GM21723 (cell line): ENCODE measurements around the gene PKDCC.

ENCODE experiments used
- ATAC-seq: cut with Tn5 transposase; IDR thresholded peaks from one replicate; pipeline ENCODE4 v1.9.1; 2021; ENCODE audit warnings: mild to moderate bottlenecking, moderate library complexity; ENCODE audit not compliant: unreplicated experiment

Gene PKDCC

DNA sequence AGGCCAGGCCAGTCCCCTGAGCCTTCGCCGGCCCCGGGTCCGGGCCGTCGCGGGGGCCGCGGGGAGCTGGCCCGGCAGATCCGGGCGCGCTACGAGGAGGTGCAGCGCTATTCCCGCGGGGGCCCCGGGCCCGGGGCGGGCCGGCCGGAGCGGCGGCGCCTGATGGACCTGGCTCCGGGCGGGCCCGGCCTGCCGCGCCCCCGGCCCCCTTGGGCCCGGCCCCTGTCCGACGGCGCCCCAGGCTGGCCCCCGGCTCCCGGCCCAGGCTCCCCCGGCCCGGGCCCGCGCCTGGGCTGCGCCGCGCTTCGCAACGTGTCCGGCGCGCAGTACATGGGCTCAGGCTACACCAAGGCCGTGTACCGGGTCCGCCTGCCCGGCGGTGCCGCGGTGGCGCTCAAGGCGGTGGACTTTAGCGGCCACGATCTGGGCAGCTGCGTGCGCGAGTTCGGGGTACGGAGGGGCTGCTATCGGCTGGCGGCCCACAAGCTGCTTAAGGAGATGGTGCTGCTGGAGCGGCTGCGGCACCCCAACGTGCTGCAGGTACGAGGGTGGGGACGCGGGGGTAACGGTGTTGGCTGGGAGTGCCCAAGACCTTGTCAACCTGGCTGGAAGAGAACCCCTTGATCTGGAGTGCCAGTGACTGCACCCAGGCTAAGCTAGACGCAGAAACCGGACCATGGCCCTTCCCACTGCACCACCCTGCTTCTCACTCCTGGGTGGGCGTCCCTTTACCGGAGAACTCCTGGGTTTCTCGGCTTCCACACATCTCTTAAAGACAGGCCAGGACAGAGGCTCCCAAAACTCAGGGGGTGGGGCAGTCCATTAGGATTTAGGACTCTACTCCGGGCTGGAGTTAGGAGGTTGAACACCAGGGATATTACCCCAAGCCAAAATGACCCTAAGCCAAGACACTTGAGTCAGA, 739 bp downstream of the PKDCC start:
- no peak for ATAC-seq

DNA sequence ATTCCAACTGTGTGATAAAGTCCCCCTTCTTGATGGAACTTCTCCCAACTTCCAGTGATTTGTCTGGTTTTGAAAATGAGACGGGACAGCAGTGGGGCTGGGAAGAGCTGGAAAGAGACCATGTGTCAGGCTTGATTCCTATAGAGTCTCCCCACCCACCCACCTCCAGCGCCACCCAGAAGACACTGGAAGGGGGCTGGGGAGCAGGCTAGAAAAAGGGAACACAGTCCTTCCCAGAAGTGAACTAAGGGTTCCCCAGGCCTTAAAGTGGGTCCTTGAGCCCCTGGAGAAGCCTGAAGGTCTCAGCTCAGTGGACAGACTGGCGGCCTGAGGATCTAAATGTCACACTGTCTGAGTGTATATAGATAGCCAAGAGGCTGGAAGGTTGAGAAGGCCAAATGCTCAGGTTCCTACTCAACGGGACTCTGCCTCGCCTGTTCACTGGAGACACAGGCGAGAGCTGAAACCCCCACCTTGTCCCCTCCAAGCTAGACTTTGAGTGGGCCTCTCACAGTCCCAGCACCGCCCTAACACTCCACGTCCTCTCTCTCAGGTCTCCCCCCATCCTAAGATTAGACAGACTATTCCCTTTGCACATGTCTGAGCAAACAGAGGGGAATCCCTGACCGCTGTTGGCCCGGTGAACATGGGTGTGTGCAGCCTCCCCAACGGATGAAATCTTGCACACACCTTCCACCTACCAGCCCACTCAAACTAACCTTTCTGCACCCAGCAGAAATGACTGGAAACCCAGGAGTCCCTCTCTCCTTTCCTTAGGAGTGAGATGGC, 1.6 kb downstream of the PKDCC start:
- no peak for ATAC-seq

DNA sequence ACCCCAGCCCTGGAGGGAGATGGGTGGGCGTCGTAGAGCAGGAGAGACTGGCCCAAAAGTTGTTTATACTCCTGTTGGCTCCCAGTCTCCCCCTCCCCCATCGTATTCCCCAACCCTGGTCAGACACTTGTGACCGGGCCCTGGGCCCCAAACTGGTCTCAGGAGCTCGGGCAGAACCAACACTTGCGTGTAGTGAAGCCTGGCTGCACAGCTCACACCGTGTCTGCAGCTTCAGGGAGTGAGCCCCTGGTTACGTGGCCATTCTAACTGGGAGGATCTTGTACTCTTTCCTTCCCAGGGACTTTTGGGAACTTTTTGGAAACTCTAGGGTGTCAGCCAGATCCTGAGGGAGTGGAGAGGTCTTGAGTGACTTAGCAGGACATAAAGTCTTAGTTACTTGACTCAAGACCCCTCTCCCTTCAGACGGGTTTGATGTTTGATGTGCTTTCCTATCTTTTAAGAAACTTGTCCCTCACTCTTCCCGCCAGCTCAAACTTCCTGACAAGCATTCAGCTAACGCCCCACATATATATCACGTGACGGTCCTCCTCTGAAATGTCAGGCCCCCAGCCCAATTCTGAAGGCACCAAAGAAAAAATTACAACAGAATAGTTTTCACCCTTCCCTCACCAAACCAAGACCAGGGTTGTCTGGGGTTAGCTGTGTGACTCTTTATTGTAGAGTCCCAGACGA, 2.3 kb downstream of the PKDCC start:
- no peak for ATAC-seq

DNA sequence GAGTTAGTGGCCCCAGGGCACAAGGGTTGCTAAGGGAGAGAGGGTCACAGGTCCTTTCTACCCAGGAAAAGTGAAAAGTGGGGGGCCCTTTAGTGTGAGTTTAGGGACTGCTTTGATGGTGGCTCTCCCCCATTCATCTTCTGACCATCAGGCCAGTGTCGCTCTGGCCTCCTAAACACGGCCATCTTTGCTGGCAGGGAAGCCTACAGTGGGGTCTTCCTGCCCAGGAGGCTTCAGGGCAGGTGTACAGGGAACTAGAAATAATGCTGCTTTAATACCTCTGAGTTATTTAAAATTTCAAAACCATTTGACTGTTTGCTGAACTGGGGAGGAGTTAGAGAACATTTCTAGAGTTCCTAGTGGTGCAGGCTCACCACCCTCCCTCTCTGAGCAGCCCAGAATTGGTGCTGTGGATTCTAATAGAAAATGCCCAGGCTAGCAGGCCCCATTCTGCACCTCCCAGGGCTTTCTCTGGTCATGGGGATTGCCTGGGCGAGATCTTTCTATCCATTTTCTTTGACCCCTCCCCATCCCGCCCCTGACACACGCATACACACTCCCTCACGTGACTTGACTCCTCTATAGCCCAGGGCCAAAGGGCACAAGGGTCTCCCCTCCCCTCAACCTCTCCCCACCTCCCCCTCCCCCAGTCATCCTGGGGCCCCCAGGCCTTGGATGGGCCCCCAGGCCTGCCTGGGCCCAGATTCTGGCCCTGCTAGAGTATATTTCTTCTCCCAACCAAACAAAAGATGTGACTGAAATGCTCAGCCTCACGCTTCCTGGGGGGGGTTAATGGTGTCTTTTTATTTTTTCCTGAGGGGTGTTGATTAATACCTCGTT, 3.1 kb downstream of the PKDCC start:
- ATAC-seq, result no peak

DNA sequence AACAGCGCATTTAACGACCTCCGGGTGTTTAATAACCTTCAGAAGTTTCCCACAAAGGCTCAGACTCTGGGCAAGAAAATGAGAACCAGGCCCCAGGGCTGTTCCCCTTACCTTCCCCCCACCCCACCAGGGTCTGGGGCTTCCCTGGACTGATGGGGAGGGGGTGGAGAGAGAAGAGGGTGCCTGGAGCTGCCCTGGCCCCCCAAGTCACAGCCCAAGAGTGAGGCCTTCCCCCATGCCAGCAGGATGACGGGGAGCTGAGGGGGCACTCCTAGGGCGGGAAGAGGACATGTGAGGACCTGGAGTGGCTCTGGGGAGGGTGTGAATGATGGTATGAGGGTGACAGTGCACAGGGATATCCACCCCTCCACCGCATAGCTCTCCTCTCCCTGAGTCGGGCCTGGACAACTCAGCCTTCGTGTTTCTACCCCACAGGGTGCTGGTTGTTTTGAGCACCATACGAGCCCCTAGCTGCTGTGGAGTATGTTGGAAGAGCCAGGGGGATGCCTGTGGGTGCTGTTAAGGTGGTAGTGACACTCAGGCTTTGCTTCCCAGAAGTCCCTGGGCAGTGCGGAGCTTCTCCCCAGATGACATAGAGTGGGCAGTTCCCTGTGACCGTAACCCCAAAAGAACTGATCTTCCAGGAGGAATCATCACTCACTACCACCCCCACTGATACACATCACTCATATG, 3.9 kb downstream of the PKDCC start:
- ATAC-seq, result no peak

DNA sequence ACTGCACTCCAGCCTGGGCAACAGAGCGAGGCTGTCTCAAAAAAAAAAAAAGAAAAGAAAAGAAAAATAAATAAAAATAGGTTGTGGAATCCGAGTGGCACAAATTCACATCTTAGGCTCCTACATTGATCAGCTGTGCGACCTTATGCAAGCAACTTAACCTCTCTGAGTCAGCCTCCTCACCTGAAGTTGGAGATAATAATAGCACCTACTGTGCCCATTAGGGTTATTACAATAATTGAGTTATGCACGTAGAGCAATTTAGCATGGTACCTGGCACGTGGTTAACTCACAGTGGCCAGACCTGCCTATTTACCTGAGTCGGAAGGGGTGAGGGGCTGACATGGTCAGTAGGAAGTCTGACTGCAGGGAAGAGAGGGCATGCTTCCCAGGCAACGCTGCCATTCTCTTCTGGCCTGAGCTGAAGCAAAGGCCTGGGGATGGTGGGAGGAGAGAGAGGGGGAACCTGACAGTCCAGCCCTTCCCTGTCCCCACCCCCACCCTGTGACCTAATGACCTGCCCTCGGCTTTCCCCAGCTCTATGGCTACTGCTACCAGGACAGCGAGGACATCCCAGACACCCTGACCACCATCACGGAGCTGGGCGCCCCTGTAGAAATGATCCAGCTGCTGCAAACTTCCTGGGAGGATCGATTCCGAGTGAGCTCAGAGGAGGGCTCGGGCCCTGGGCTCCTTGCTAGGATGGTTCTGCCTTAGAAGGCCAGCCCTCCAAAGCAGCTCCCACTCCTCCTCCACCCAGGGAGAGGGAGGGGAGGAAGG, 5.1 kb downstream of the PKDCC start:
- ATAC-seq, result no peak

DNA sequence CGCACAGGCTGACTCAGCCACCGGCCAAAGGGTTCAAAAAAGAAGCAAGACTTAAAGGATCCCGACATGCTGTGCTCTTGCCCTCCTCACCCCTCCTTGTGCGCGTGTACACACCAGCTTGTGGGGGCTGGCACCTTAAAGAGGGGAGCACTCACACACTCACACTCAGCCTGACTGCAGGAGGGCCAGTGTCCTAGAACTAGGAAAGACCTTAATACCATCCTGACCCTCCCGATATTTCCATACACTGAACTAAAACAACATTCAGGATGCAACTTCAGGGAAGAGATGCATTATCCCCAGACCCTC, 5.6 kb downstream of the PKDCC start:
- ATAC-seq, result no peak

DNA sequence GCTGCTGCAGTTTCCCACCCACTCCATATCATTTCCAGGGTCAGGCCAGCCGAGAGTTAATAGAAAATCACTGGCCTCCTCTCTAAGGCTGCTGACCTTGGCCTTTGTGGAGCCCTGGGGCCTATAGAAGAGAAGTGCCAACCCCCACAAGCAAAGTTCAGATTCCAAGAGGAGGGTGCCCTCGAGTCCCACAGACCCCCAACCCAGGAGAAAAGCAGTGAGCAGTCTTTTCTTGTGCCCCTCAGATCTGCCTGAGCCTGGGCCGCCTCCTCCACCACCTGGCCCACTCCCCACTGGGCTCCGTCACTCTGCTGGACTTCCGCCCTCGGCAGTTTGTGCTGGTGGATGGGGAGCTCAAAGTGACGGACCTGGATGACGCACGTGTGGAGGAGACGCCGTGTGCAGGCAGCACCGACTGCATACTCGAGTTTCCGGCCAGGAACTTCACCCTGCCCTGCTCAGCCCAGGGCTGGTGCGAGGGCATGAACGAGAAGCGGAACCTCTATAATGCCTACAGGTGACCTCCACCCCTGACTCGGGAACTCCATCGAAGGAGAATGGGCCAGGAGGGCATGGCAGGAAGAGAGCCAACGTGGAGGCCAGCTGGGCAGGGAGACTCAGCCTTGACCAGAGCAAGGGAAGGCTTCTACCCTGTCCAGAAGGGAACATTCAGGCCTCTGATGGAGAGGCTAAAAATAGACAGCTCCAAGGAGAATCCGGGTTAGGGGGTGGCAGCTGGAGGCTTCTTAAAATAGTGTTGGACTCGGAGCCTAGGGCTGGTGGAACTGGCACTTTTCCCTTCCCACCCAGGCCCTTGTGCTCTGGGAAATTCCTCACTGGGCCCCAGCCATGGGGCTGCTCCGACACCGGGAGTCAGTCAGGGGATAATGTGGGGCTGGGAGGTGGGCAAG, 6.2 kb downstream of the PKDCC start:
- no peak for ATAC-seq

DNA sequence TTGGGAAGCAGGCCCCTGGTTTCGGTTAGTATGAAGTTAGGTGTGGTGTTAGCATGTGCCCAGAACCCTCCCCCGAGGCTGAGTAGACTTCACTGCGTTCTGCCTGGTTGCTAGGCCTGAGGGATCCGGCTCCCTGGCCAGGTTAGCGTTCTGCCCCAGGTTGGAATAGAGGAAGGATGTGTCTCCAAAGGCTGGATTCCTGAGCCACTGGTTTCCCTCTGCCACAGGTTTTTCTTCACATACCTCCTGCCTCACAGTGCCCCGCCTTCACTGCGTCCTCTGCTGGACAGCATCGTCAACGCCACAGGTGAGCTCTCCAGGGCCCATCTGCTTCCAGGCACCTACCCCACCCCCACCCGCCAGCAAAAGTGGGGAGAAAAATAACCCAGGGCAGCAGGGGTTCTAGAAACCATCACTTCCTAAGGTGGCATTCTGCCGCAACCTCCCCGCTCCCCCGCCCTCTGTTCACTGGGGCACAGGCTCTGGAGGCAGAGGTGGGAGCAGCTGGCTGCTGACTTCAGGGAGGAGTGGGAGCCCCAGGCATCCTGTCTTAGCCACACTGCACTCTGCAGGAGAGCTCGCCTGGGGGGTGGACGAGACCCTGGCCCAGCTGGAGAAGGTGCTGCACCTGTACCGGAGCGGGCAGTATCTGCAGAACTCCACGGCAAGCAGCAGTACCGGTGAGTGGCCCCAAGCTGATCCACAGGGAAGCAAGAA, 7.1 kb downstream of the PKDCC start:
- ATAC-seq, result no peak

DNA sequence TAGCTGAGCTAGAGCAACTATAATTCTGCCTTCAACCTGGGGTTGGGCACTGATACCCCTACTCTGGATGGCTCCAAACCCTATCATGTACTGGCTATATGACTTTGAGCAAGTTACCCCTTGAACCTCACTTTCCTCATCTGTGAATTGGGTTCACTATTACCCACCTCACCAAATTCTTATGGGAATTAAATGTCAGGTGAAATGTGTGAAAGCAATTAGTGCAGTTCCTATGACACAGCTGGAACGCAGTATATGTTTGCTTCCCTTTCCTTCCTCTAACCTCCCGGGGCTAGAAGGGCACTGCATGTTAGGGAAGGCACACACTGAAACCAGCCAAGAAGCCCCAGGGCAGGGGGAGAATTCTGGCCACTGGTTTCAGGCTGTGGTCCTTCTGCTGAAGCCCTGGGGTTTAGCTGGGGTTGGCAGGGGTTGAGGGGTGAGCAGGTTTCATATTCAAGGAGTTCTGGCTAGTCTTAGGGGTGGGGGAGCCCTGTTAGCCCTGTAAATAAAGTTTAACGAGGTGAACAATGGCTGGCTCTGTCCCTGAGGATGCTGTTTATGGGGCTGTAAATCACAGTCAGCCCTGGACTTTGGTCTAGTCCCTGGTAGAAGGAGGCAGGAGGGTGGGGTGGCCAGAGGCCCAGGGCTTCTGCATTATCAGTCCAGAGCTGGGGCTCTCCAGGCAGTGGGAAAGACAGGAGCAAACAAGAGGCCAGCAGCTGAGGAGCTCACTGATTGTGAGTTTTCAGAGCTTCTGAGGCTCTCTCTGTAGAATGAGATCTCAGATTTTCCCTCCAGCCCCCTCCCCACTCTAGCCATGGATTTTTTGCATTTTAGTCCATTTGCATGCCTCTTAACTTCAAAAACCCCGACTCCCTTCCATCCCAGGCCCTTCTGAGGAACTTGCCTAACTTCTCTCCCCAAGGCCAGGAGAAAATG, 8.0 kb downstream of the PKDCC start:
- no peak for ATAC-seq

DNA sequence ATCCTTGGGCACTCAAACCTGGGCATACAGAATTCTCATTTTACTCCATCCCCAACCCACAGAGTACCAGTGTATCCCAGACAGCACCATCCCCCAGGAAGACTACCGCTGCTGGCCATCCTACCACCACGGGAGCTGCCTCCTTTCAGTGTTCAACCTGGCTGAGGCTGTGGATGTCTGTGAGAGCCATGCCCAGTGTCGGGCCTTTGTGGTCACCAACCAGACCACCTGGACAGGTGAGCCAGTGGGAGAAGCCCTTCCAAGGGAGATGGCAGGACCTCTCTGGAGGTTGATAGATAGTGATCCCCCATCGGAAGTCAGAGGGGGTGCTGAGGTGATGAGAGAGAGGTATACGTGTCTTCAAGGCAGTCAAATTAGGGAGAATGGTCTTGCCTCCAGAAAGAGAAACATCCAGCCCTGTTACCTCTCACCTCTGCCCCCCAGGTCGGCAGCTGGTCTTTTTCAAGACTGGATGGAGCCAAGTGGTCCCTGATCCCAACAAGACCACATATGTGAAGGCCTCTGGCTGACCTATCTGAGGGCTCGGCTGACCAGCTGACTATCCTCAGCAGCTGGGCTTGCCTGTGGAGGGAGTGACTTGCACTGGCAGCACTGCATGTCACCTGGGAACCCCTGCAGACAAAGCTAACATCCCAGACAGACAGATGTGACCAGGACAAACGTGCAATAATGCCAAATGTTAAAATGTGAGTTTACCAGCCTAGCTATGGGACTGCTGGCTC, 9.5 kb downstream of the PKDCC start:
- no peak for ATAC-seq

DNA sequence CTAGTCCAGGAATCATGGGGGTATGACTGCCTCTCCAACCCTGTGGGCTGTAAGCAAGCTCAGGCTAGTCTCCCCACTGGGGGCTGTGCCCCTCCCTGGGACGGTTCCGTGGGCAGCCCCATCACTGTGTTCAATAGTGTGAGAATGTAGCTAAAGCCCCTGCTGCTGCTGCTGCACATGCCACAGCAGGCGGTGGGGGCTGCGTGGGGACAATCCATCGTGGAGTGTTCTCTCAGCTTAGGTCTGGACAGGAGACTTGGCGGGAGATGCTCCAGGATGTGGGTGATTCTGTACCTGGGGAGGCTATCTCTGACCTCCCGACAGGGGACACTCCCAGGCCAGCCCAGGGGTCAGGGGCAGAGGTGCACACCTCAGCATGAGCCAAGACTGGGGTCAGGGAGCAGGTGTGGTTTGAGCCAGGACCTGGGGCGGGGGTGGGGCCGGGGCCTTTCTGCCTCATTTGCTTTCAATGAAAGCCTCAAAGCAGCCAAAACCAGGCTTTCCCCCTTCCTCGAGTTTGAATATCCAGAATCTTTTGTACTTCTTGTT, 10.2 kb downstream of the PKDCC start:
- no peak for ATAC-seq

DNA sequence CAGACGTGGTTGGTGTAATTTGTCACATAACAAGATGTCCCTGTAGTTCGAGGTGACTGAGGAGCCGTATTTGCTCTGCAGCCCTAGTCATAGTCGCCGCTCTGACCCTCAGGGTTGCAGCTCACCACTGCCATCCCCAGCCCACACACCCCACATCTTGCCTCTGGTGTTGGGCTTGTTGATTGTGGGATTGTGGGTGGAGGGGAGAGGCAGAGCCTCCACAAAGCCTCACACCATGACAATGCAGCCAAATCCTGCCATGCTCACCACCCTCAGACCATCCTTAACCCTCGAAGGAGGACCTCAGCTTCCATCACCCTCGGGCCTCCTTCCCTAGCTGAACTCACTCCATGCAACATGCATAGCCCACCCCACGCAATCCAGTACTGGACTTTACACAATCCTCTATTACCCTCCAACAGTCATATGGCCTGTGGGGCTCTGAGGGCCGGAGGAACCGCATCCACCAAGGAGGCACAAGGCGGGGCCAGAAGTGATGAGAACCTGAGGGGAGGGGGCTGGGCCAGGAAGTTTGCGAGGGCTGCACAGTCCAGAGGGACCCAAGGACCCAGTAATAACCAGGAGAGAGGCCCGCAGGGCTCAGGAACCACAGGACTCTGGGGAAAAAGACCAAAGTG, 11.6 kb downstream of the PKDCC start:
- ATAC-seq, result no peak

DNA sequence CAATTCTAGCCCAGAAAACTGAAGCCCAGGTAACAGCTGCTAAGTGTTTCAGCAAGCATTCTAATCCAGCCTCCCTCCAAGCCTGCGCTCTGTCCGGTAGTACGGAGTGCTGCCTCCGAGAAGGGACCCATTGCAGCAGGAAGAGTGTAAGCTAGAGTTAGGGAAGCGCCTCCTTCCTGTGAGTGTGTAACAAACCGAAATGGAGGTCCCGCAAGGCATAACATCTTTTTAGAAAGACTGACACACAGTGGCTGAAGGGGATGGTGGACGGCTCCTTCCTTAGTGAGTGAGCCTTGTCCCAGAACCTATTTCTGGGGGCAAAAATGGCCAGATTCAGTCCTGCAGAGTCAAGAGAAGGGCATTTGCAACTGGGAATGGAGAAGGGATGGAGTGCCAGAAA, 12.2 kb downstream of the PKDCC start:
- ATAC-seq, result no peak
